Esophagus muscularis mucosa (tissue), 3 donors: ENCODE measurements around the gene MZT2B.

Experiments used
- EP300 ChIP-seq: sonication (generic); formaldehyde crosslinking; IDR thresholded peaks from one replicate; pipeline ENCODE4 v1.6.1; 2017; ENCODE audit warnings: antibody characterized with exemption
- TF ChIP-seq, protein P1 (sequence below), 3 experiments: fragments of 200-600 bp in 2 of 3; fragments of 450-650 bp in 1 of 3; sonication (generic) in 2 of 3; IDR thresholded peaks; one replicate each; pipeline ENCODE4 v1.5.1; 2017 to 2019; ENCODE audit warnings: antibody characterized with exemption in 3 of 3, mild to moderate bottlenecking in 2 of 3, moderate library complexity in 1 of 3

- TF ChIP-seq, protein P1, sequence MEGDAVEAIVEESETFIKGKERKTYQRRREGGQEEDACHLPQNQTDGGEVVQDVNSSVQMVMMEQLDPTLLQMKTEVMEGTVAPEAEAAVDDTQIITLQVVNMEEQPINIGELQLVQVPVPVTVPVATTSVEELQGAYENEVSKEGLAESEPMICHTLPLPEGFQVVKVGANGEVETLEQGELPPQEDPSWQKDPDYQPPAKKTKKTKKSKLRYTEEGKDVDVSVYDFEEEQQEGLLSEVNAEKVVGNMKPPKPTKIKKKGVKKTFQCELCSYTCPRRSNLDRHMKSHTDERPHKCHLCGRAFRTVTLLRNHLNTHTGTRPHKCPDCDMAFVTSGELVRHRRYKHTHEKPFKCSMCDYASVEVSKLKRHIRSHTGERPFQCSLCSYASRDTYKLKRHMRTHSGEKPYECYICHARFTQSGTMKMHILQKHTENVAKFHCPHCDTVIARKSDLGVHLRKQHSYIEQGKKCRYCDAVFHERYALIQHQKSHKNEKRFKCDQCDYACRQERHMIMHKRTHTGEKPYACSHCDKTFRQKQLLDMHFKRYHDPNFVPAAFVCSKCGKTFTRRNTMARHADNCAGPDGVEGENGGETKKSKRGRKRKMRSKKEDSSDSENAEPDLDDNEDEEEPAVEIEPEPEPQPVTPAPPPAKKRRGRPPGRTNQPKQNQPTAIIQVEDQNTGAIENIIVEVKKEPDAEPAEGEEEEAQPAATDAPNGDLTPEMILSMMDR (IDR thresholded peaks at IDR 0.05) = no peak
- TF ChIP-seq EP300 = no peak
These were observed 8.2 kb downstream of the MZT2B start for GRCh38 chr2:130190237-130190636.
